DND-41 (cell line): ENCODE results near the gene ARV1.

ENCODE experiments used
- CTCF ChIP-seq: IDR thresholded peaks from 2 replicates; pipeline ENCODE4 v1.5.1; 2012; ENCODE audit warnings: borderline replicate concordance, low read length, moderate library complexity, mild to moderate bottlenecking; ENCODE audit not compliant: poor library complexity, severe bottlenecking; ENCODE audit errors: extremely low read depth
- EZH2 ChIP-seq: IDR thresholded peaks from 3 replicates; pipeline ENCODE4 v1.6.1; 2012; ENCODE audit warnings: borderline replicate concordance, low read depth, mild to moderate bottlenecking, moderate library complexity, low read length, inconsistent platforms; ENCODE audit not compliant: severe bottlenecking

DNA sequence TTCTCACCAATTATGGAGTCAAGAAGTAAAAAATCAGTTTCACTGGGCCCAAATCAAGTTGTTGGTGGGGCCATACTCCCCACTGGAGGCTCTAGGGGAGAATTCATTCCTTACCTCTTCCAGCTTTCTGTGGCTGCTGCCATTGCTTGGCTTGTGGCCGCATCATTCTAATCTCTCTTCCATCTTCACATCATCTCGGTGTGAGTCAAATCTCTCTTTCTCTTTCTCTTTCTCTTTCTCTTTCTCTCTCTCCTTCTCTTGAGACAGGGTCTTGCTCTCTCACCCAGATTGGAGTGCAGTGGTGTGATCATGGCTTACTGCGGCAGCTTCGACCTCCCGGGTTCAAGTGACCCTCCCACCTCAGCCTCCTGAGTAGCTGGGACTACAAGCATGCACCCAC lies 33.1 kb downstream of the ARV1 start:
- TF ChIP-seq EZH2 (no peak), CTCF (no peak)
